D721Med (cell line): ENCODE measurements around the gene AGTPBP1.

Experiments
- DNase-seq: peaks from one replicate; pipeline ENCODE4 v3.0.0; 2011; ENCODE audit warnings: low spot score; ENCODE audit not compliant: insufficient read length
- FAIRE-seq: peaks from 2 replicates; lab custom pipeline; 2011; peaks lifted over from hg19 to GRCh38; lab: Jason Lieb, UNC
- TF ChIP-seq, protein P1 (sequence below): IDR thresholded peaks from 2 replicates; pipeline ENCODE4 v1.5.1; 2012; ENCODE audit warnings: mild to moderate bottlenecking, control low read depth; ENCODE audit not compliant: insufficient read depth; ENCODE audit errors: missing control alignments

AGTPBP1 gene

GRCh38 chr9:85559526-85559925 lies 182.2 kb downstream of the AGTPBP1 start:
- TF ChIP-seq, protein P1, sequence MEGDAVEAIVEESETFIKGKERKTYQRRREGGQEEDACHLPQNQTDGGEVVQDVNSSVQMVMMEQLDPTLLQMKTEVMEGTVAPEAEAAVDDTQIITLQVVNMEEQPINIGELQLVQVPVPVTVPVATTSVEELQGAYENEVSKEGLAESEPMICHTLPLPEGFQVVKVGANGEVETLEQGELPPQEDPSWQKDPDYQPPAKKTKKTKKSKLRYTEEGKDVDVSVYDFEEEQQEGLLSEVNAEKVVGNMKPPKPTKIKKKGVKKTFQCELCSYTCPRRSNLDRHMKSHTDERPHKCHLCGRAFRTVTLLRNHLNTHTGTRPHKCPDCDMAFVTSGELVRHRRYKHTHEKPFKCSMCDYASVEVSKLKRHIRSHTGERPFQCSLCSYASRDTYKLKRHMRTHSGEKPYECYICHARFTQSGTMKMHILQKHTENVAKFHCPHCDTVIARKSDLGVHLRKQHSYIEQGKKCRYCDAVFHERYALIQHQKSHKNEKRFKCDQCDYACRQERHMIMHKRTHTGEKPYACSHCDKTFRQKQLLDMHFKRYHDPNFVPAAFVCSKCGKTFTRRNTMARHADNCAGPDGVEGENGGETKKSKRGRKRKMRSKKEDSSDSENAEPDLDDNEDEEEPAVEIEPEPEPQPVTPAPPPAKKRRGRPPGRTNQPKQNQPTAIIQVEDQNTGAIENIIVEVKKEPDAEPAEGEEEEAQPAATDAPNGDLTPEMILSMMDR = no peak
- no peak for FAIRE-seq

DNA sequence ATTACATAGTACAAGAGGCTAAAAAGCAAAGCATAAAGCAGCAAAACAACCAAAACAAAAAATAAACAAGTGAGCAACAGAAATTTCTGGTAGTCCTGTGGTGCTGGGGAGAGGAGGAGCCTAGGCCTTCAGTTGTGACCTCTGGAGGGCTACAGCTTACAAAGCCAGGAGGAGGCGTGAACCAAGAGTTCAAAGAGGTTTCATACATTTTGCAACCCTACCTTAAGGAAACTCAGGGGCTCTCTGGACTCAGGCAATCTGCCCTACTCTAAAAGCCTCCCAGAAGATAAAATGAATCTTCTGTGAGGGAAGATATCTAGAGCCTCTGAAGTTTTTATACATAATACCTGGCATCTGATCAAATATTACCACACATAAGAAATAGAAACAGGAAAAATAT lies 187.4 kb downstream of the AGTPBP1 start:
- DNase-seq (no peak), FAIRE-seq (no peak)
- TF ChIP-seq, protein P1 = no peak

More at GRCh38 chr9:85559526-85559925, 182.2 kb downstream of the AGTPBP1 start:
- DNase-seq = no peak

DNA sequence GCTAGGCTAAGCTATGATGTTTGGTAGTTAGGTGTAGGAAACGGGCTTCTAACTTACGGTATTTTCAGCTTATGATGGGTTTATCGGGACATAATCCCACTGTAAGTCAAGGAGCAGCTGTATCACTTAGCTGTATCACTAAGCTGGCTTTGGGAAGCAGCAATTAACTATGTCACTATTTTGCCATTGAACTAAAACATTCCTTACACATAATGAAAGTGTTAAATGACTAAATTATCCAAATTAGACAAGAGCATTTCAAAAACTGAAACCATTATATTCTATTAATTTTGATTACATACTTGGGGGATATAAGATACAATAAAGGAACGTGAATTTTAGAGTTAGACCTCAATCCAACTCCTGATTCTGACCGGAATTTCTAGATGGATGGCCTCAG lies 188.3 kb downstream of the AGTPBP1 start:
- FAIRE-seq = no peak
- TF ChIP-seq, protein P1 = no peak
- no peak for DNase-seq

GRCh38 chr9:85547599-85547998 lies 194.2 kb downstream of the AGTPBP1 start:
- TF ChIP-seq, protein P1 = no peak
- DNase-seq = no peak
- FAIRE-seq = no peak

DNA sequence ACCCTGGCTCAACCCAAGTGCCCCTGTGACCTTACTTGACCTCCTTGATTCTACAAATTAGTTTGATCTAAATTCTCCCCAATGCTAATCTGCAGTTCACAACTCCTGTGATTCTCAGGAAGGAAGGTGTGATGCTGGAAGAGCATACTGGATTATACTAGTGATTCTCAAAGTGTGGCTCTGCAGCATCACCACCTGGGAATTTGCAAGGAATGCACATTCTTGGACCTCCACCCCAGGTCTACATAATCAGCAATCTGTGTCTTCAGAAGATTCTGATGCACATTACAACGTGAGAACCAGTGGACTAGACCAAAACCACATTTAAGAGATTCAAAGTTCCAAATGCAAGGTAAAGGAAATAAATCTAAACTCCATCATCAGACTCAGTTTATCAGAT lies 198.6 kb downstream of the AGTPBP1 start:
- TF ChIP-seq, protein P1 = no peak
- FAIRE-seq (no peak), DNase-seq (no peak)

DNA sequence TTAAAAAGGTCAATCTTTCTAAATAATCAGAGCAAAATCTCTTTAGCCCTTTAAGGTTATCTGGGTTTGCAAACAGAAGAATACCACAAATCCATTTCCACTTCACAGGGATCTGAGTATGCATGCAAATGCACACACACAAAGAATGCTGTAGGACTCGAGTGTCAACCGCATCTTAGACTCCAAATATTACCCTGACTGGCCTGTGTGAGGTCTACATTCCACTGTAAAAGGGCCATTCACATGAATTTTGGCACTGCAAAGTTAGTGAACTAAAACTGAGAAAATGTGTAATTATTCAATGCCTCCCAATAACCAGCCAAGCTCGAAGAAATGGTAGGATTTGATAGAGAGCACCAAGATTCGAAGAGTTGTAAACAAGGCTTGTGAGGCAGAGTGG lies 199.9 kb downstream of the AGTPBP1 start:
- FAIRE-seq (no peak), DNase-seq (no peak)
- TF ChIP-seq, protein P1 = no peak

DNA sequence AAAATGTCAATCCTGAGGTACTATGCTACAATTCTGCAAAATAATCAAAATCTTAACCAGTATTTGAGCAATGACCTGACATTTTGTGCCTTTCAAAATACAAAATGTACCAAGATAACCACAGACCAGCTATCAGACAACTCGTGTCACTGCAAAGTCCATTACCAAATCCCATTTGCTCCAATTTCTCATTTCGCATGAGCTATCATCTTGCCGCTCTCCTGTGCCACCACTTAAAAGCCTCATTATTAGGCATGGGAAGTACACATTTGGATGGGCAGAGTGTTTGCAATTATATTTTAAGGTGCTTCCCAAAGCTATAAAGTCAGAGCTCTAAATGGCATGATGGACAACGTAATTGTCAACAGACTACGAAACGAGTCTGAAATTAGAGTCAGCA lies 205.2 kb downstream of the AGTPBP1 start:
- DNase-seq (no peak), FAIRE-seq (no peak)
- TF ChIP-seq, protein P1 = no peak
